GM21619 (cell line): ENCODE data around the gene MYO10.

Source experiments
- ATAC-seq: cut with Tn5 transposase; IDR thresholded peaks from one replicate; pipeline ENCODE4 v1.9.1; 2021; ENCODE audit not compliant: unreplicated experiment

MYO10 gene

DNA sequence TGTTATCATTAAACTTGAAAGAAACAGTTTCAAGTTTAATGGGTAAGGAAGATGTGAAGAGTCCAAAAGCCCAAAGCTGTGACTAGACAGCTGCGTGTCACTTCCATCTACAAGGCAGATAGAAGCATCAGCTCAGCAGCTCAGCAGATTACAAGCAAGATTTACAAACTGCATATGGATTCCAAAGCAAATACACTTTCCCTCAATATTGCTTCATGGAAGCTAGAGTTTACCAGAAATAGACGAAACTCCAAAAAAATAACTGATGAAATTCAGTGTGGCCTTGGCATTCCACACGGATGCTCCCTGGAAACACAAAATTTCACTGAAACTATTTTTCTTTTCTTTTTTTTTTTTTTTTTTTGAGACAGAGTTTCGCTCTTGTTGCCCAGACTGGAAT lies 17.9 kb downstream of the MYO10 start:
- ATAC-seq: no peak

DNA sequence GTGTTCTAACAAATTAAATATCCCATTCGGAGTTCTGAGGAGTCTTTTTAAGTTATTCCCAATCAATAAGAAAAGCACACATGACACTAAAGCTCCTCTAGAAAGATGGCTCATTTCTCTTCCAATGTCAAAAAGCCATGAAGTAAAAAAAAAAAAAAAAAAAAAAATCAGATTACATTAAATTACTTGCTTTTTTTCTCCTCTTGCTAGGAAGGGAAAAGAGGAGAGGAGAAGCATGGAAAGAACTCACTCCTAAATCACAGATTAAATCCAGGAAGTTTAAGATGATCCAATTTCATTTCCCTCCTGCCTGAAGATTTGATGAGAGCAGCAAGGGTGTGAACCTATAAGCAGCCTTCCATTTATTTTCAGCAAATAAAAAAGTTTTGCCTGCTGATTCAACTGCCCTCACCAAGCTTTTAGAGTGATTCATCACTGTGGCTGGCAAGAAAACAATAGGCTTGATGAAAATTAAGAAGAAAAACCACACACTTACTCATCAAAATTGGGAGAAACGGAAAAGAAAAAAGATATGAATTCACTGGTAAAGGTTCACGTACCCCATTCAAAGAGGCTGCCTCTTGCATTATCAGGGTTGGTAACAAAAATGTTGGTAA lies 19.7 kb downstream of the MYO10 start:
- ATAC-seq: no peak

DNA sequence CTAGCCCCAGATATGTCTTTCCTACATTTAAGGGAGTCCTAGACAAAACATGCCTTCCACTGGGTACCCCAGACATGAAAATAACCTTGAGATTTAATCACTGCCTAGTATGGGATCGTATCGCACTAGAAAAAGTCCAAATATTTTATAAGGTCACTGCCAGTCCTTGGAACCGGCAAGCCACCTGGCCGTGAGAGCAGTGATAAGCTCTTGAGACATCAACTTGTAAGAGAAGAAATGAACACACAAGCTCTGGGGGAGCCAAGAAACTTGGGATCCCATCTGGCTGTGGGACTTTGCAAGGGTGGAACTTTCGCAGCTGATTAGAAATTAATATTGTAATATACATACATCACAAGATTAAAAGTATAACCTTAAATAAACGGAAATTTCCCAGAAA lies 21.5 kb downstream of the MYO10 start:
- no peak for ATAC-seq

DNA sequence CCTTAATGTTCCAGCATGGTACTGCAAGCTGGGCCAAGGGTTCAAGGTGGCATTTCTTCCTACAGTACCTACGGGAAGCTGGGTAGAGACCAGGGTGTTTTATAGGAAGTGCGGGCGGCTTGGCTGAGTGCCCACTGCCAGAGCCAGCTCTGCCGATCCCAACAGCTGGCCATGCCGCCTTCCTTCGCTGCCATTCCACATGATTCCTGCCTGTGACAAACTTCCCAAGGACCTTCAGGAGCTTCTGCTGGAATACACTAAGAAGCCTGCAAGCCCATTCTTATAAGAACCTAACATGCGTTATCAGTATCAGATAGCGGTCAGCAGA lies 22.0 kb downstream of the MYO10 start:
- no peak for ATAC-seq

DNA sequence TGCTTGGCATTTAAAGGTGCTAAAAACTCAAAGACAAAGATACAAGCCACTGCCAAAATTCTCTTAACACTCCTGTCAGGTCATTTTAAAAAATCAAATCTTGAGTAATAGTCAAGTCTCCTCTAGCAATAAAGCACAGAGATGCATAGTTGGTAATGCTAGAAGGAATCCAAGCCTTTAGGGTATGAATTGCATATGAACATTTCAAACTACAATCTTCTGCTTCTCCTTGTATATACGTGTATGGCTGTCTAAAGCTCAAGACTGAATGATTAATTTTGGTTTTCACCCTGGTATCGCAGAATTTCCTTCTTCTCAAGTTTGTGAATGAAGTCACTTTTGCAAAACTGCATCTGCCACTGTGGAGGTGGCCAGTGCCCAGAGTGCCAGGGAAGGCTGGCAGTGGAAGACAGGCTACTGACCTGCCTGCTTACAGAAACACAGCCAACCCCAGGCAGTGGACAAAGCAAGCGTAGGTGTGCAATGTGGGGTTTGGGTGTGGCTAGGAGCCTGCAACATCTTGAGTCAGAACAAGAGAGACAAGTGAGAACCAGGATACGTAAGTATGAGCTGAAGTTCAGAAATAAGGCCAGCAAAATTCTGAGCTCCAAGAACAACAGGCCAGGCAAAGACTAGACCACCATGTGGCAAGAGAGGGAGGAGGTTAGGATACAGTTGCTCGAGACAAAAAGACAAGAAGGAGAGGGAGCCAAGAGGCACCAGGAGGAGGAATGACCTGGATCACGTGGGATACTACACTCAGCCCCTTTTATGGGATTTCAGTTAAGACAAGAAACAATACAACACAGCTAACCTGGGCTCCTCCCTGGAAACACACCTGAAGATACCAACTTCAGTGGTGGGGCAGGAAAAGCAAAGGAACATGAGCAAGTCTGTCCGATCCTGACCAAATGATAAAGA lies 22.6 kb downstream of the MYO10 start:
- ATAC-seq: no peak

DNA sequence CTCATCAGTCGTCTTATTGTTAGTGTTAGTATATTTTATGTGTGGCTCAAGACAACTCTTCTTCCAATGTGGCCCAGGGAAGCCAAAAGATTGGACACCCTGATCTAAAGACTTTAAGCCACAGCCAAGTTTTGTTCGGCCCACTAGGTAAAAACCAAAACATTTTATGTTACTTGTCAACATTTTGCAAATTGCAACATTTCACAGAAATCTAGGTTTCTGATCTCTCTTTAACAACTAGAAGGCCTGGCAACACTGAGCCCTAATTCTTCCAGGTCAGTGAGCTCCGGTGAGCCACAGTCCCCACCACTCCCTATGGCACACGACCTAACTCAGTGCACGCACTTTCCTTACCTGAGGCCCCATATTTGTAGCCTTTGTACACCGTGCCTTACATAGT lies 24.0 kb downstream of the MYO10 start:
- ATAC-seq: no peak

DNA sequence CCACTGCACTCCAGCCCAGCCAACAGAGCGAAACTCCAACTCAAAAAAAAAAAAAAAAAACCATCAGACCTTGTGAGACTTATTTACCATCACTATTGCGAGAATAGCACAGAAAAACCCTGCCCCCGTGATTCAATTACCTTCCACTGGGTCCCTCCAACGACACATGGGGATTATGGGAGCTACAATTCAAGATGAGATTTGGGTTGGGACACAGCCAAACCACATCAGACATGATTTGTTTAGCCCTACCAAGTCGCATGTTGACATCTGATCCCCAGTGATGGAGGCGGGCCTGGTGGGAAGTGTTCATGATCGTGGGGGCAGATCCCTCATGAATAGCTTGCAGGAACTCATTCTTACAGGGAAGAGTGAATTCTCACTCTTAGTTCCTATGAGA lies 26.6 kb downstream of the MYO10 start:
- ATAC-seq: no peak

DNA sequence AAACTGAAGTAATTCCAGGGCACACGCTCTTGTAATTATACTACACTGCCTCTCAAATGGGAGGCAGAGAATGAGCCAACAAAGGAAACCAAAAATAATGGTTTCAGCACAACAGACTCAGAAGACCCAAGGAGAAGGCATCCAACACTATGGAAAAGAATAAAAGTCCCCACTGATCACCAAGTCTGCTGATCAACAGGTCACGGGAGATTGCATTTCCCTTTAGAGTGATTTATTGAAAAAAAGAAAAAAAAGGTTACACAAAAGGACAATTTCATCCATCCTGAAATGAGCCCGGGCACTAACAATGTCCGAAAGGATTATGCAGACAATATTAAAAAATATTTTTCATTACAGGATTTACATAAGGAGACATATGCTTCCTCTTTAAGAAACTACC lies 28.8 kb downstream of the MYO10 start:
- ATAC-seq: no peak

DNA sequence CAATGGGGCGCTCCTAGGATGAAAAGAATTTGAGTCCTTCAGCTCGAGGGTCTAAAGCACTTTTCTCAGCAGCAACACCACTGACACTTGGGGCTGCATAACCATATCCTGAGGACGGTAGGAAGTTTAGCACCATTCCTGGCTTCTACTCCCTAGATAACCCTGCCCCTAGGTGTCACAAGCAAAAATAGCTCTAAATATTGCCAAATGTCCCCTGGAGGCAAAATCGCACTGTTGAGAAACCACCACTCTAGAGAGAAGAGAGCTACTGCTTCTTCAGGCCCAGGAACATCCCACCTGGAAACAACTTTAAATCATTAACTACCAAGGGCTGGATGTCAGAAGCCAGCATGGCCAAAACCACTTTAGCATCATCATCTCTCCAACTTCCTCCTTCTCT lies 29.8 kb downstream of the MYO10 start:
- ATAC-seq: no peak

DNA sequence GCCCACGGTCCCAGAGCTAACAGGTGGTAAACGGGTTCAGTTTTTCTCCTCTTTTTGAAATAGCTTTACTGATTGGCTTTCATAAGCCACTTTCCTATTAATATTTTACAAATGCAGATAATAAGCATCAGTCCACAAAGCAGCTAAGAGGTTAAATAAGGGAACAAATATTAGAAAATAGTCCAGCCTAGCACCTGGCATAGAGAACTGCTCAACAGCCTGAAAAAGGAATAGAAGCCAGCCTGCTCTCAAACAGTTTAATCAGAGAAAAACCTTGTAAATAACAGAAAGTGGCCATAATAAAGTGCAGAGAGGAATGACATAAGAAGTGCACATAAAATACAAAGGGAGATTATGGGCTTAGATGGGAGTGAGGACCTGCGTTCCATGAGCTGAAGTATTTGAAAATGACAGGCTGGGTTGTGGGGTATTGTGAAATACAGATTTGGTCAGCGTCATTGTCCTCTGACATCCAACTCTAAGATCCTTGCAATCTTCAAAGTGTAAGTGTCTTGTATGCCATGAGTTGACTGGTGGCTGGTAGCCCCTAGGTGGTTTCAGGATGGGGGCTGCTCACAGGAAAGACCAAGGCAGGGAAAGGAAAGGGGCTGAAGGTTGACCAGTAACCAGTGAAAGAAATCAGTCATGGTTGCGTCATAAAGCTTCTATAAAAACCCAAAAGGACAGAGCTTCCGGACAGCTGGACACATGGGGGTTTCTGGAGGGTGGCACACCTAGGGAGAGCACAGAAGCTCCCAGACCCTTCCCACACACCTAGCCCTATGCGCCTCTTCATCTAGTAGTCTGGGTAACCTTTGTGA lies 32.4 kb downstream of the MYO10 start:
- ATAC-seq: no peak

DNA sequence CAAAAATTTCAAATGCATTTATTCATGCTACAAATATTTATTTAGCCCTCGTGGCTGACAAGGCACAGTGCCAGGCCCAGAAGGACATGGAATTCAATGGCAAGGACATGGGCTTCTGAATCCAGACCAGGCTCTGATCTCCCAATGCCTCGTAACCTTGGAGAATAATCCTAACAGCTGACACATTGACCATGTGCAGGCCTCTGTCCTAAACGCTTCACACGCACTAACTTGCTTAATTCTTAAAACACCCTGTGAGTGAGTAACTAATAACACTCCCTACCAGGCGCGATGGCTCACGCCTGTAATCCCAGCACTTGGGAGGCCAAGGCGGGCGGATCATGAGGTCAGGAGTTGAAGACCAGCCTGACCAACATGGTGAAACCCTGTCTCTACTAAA lies 33.2 kb downstream of the MYO10 start:
- ATAC-seq: no peak

DNA sequence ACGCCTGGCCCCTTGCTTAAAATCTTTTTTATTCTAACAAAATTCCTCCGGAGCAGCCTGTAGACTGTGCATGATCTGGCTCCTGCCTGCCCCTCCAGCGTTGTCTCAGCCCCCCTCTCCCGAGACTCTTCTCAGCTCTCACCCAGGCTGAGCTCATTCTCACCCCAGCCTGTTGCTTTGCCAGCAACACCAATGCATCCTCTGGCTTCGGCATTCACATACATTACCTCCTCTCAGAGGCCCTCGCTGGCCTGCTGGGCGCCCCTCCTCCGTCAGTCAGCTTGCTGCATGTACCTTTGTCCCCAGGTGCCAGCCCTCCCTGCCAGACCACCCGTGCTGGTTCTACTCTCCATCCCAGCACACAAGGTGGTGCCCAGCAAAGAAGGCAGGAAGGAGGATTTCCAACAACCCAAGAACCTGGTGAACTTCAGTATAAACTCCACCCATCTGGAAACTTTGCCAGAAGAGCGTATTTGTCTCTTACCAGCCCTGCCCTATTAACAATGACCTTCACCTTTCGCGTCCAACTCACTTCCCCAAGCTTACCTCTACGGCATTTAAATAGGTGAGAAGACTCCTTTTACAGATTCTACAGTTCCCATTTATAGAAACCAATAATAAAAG lies 35.0 kb downstream of the MYO10 start:
- ATAC-seq: no peak

DNA sequence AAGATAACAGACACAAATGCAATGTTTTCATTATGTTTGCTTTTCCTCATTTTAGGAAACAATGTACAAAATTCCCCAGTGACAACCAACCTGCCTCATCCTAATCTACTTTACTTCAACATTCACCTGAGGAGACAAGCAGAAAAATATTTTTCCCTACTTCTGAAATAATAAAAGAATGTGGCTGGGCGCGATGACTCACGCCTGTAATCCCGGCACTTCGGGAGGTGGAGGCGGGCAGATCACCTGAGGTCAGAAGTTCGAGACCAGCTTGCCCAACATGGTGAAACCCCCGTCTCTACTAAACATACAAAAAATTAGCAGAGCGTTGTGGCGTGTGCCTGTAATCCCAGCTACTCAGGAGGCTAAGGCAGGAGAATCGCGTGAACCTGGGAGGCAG lies 36.9 kb downstream of the MYO10 start:
- no peak for ATAC-seq

DNA sequence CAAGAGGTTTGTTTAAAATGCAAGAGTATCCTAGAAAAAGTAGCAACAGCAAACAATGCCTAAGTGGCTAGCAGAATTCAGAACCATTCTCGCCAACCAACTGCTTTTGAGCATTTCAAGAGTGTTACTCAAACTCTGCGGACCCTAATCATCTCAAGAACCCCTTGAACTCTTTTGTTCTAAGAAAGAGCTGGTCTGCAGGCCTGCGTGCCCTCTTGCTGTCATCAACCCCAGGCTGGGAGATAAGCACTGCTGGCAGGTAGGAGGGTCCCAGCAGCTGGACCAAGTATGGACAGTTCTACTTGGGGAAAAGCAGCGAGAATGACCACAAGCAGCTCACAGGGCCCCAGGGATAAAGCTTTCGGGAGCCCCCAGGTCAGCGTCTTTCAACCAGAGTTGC lies 38.3 kb downstream of the MYO10 start:
- no peak for ATAC-seq

DNA sequence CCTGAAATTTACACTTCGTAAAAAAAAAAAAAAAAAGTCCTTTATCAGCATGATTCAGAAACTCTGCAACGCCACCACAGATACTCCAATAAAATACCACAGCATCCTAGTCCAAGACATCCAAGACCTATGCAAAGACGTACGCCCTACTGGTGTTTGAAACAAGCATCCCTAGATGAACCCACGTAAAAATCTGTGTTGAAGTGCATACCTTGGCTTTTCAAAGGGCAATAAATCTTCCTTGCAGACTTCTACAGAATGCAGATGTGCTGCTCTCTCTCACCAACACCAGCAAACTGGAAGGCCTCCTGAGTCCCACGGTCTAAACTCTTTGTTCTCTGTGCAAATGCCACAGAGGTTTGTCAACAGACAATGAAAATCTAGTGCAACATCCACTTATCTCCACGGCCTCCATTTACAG lies 38.8 kb downstream of the MYO10 start:
- ATAC-seq: no peak

DNA sequence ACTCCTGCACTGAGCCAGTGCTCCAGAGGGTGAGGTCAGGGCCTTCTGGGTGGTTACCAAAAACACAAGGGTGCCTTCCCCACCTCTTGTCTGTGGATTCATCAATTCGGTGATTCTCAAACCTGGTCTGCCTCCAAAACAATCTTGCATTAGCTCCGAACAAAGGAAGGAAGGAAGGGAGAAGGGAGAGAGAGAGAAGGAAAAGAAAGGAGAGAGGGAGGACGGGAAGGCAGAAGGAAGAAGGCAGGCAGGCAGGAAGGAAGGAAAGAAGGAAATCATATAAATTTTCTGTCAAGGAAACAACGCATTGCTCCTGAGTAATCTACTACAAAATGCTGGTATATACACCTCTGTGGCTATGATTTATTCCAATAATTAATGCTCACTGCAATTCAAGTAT lies 39.3 kb downstream of the MYO10 start:
- ATAC-seq: no peak

DNA sequence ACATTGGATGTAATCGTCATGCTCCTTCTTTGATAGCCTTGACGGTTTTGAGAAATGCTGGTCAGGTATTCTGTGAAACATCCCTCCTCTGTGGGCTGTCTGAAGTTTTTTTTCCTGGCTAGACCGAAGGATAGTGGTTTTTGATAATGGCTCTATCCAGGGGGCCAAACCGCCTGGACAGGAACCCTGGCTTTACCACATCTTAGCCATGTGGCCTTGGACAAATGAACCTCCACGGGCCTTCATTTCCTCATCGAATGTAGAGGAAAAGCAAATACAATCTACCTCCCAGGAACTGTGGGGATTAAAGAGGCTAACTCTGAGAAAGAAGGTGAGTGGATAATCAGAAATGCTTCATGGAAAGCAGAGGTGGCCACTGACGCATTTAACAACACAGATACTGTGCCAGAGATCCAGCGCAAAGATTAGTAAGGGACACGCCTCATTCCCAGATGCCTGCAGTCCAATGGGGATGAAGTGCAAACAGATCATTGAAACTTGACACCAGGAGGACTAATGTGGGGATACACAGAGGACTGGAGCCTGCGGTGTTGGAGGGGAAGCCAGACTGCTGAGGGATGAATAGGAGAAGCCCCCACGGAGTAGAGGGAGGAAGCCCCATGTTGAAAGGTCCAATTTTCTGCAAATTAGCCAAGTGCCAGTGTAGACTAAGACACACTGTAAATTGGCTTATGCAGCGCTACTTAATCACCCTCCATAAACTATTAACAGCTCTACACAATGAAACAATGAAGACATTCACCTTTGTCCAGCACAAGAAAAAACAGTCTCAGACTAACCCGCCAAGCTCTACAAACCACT lies 41.6 kb downstream of the MYO10 start:
- ATAC-seq: no peak

DNA sequence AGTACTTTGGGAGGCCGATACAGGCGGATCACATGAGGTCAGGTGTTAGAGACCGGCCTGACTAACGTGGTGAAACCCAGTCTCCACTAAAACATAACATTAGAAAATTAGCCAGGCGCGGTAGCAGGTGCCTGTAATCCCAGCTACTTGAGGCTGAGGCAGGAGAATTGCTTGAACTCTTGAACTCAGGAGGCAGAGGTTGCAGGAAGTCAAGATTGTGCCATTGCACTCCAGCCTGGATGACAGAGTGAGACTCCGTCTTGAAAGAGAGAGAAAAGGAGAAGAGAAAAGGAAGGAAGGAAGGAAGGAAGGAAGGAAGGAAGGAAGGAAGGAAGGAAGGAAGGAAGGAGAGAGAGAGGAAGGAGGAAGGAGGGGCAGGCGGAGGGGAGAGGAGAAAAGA lies 45.1 kb downstream of the MYO10 start:
- ATAC-seq: no peak

DNA sequence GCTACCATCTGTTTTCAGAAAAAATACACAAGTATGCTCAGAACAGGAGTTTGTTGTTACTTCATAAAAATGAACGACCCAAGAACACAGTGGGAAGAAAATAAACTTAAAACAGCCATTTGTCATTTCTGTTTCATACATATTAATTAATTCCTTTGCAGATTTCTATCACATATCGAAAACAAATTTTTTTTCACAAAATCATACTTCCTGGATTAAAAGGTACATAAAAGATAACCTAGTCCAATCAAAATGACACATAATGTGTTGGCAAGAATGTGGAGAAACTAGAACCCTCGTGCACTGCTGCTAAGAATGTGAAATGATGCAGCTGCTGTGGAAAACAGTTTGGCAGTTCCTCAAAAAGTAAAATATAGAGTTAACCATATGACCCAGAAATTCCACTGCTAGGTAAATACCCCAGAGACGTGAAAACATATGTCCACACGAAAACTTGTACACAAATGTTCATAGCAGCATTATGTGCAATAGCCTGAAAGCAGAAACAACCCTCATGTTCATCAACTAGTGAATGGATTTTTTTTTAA lies 46.0 kb downstream of the MYO10 start:
- no peak for ATAC-seq

DNA sequence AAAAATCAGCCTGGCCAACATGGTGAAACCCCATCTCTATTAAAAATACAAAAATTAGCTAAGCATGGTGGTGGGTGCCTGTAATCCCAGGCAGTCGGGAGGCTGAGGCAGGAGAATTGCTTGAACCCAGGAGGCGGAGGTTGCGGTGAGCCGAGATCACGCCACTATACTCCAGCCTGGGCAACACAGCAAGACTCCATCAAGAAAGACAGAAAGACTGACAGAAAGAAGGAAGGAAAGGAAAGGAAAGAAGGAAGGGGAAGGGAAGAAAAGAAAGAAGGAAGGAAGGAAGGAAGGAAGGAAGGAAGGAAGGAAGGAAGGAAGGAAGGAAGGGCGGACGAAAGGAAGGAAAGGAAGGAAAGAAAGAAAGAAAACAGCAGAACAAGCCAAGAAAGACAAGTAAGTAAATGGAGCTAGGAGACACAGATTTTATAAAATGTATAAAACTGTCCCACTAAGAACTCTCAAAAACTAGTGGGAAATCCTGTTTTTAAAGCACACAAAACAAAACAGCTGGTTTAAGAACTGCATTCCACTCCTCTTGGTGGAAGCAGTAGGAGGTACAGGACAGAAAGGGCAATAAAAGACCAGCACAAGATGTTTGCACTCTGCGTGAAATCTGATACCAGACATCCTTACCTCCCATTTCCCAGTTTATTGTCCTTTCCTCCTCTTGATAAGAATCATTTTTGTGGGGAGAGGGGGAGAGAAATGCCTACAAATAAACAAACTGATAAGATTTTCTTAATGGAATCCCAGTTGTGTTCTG lies 46.7 kb downstream of the MYO10 start:
- ATAC-seq: no peak
